WTC11 (cell line): Measurements from ENCODE around the gene SDHB. TPM values are rescaled to one million over a fixed set of nuclear protein-coding genes. Genes with fewer than 3 reads are reported as not detected.

Source experiments
- ATAC-seq: fragments of 200-7000 bp; cut with Tn5 transposase; 2 replicates; pipeline ENCODE4 v1.10.0; 2021; ENCODE audit warnings: mild to moderate bottlenecking, moderate library complexity
- CTCF ChIA-PET: fragments of 300-600 bp; sonication (Branson Sonifier 250); formaldehyde crosslinking; loops from one replicate; lab custom pipeline; 2021; ENCODE audit warnings: antibody characterized with exemption; lab: Charles Lee
- POLR2A ChIA-PET: fragments of 350-600 bp; sonication (Branson Sonifier 250); formaldehyde crosslinking; loops from one replicate; lab custom pipeline; 2021; ENCODE audit warnings: antibody characterized with exemption; lab: Charles Lee
- DNase-seq: peaks from one replicate; pipeline ENCODE4 v3.0.0; 2021; ENCODE audit warnings: low spot score
- H3K27ac Mint-ChIP-seq: 2 replicates; pipeline ENCODE4 v1.8.0; 2021; ENCODE audit warnings: mixed read lengths
- H3K27me3 Mint-ChIP-seq: 2 replicates; pipeline ENCODE4 v1.8.0; 2021; ENCODE audit warnings: low read depth, mild to moderate bottlenecking, moderate library complexity, mixed read lengths
- H3K36me3 Mint-ChIP-seq: 2 replicates; pipeline ENCODE4 v1.8.0; 2021; ENCODE audit warnings: mixed read lengths
- H3K4me1 Mint-ChIP-seq: 2 replicates; pipeline ENCODE4 v1.8.0; 2022; ENCODE audit warnings: mixed read lengths
- H3K4me3 Mint-ChIP-seq: 2 replicates; pipeline ENCODE4 v1.8.0; 2021; ENCODE audit warnings: mild to moderate bottlenecking, moderate library complexity, mixed read lengths
- H3K9me3 Mint-ChIP-seq: 2 replicates; pipeline ENCODE4 v1.8.0; 2021; ENCODE audit warnings: mixed read lengths
- ESRRA ChIP-seq: sonication (generic); formaldehyde crosslinking; IDR thresholded peaks from 2 replicates; pipeline ENCODE4 v1.8.1; 2022; ENCODE audit warnings: mild to moderate bottlenecking, missing genetic modification reagents, borderline replicate concordance
- FOXJ3 ChIP-seq: sonication (generic); formaldehyde crosslinking; IDR thresholded peaks from 2 replicates; pipeline ENCODE4 v1.9.0; 2021; ENCODE audit warnings: missing genetic modification reagents, mild to moderate bottlenecking, borderline replicate concordance
- FOXP1 ChIP-seq: sonication (generic); formaldehyde crosslinking; IDR thresholded peaks from 2 replicates; pipeline ENCODE4 v1.8.0; 2022; ENCODE audit warnings: missing genetic modification reagents, mild to moderate bottlenecking, moderate library complexity, borderline replicate concordance
- GABPB1 ChIP-seq: sonication (generic); formaldehyde crosslinking; IDR thresholded peaks from 2 replicates; pipeline ENCODE4 v1.8.1; 2023; ENCODE audit warnings: mild to moderate bottlenecking, missing genetic modification reagents
- GTF2I ChIP-seq: fragments of 250-450 bp; sonication (Bioruptor Pico); conservative IDR thresholded peaks from 2 replicates; pipeline ENCODE4 v1.4.0; 2021; ENCODE audit warnings: mild to moderate bottlenecking
- NR3C1 ChIP-seq: sonication (generic); formaldehyde crosslinking; conservative IDR thresholded peaks from 2 replicates; pipeline ENCODE4 v1.8.1; 2023; ENCODE audit warnings: low read depth, mild to moderate bottlenecking, missing genetic modification reagents
- TEAD4 ChIP-seq: sonication (generic); formaldehyde crosslinking; IDR thresholded peaks from 2 replicates; pipeline ENCODE4 v1.8.0; 2022; ENCODE audit warnings: mild to moderate bottlenecking, missing genetic modification reagents
- ZBTB21 ChIP-seq: sonication (generic); formaldehyde crosslinking; IDR thresholded peaks from 2 replicates; pipeline ENCODE4 v1.8.1; 2023; ENCODE audit warnings: mild to moderate bottlenecking, missing genetic modification reagents, borderline replicate concordance
- ZNF121 ChIP-seq: sonication (generic); formaldehyde crosslinking; IDR thresholded peaks from 2 replicates; pipeline ENCODE4 v1.8.0; 2023; ENCODE audit warnings: missing genetic modification reagents
- total RNA-seq: library from RNA; stranded (reverse); gene quantifications from 3 replicates; pipeline ENCODE4 v1.2.3, GENCODE V29; 2021
- TF ChIP-seq, protein P1 (sequence below): sonication (generic); formaldehyde crosslinking; IDR thresholded peaks from 2 replicates; pipeline ENCODE4 v1.8.1; 2023; ENCODE audit warnings: mild to moderate bottlenecking, missing genetic modification reagents, borderline replicate concordance
- TF ChIP-seq, protein P2 (sequence below): fragments of 250-450 bp; sonication (Bioruptor Pico); IDR thresholded peaks from 2 replicates; pipeline ENCODE4 v1.9.0; 2021; ENCODE audit warnings: mild to moderate bottlenecking
- TF ChIP-seq, protein P3 (sequence below): fragments of 250-450 bp; sonication (Bioruptor Pico); IDR thresholded peaks from 2 replicates; pipeline ENCODE4 v1.8.0; 2021; ENCODE audit warnings: mild to moderate bottlenecking
- TF ChIP-seq, protein P4 (sequence below): sonication (generic); formaldehyde crosslinking; IDR thresholded peaks from 2 replicates; pipeline ENCODE4 v1.8.1; 2023; ENCODE audit warnings: mild to moderate bottlenecking, missing genetic modification reagents
- TF ChIP-seq, protein P5 (sequence below): sonication (generic); formaldehyde crosslinking; IDR thresholded peaks from 2 replicates; pipeline ENCODE4 v1.8.0; 2022; ENCODE audit warnings: mild to moderate bottlenecking, missing genetic modification reagents
- TF ChIP-seq, protein P6 (sequence below): sonication (generic); formaldehyde crosslinking; IDR thresholded peaks from 2 replicates; pipeline ENCODE4 v1.8.1; 2023; ENCODE audit warnings: mild to moderate bottlenecking, missing genetic modification reagents
- TF ChIP-seq, protein P7 (sequence below): sonication (generic); formaldehyde crosslinking; IDR thresholded peaks from 2 replicates; pipeline ENCODE4 v1.8.1; 2023; ENCODE audit warnings: mild to moderate bottlenecking, missing genetic modification reagents, moderate library complexity

Gene SDHB
- total RNA-seq, 1 experiment from 2014 or later = 89.5 TPM

DNA sequence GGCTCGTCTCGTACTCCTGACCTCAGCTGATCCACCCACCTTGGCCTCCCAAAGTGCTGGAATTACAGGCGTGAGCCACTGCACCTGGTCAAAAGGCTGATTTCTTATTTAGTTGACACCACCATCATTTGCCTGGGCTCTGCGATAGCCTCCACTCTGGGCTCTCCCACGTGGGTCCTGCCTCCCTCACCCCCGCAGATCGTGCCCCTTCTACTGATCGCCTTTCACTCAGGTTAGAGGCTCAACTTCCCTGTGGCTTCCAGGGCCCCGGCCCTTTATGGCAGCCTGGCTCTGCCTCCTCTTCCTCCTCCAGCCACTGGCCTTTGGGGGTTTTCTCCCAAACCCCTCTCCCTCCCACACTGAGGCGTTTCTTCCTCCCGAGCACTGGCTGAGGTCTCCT lies 70.9 kb downstream of the SDHB start (continued):
- TF ChIP-seq, protein P1, sequence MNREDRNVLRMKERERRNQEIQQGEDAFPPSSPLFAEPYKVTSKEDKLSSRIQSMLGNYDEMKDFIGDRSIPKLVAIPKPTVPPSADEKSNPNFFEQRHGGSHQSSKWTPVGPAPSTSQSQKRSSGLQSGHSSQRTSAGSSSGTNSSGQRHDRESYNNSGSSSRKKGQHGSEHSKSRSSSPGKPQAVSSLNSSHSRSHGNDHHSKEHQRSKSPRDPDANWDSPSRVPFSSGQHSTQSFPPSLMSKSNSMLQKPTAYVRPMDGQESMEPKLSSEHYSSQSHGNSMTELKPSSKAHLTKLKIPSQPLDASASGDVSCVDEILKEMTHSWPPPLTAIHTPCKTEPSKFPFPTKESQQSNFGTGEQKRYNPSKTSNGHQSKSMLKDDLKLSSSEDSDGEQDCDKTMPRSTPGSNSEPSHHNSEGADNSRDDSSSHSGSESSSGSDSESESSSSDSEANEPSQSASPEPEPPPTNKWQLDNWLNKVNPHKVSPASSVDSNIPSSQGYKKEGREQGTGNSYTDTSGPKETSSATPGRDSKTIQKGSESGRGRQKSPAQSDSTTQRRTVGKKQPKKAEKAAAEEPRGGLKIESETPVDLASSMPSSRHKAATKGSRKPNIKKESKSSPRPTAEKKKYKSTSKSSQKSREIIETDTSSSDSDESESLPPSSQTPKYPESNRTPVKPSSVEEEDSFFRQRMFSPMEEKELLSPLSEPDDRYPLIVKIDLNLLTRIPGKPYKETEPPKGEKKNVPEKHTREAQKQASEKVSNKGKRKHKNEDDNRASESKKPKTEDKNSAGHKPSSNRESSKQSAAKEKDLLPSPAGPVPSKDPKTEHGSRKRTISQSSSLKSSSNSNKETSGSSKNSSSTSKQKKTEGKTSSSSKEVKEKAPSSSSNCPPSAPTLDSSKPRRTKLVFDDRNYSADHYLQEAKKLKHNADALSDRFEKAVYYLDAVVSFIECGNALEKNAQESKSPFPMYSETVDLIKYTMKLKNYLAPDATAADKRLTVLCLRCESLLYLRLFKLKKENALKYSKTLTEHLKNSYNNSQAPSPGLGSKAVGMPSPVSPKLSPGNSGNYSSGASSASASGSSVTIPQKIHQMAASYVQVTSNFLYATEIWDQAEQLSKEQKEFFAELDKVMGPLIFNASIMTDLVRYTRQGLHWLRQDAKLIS (CRISPR knock-in tag) = no peak
- TF ChIP-seq, protein P2, sequence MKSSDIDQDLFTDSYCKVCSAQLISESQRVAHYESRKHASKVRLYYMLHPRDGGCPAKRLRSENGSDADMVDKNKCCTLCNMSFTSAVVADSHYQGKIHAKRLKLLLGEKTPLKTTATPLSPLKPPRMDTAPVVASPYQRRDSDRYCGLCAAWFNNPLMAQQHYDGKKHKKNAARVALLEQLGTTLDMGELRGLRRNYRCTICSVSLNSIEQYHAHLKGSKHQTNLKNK = no peak

DNA sequence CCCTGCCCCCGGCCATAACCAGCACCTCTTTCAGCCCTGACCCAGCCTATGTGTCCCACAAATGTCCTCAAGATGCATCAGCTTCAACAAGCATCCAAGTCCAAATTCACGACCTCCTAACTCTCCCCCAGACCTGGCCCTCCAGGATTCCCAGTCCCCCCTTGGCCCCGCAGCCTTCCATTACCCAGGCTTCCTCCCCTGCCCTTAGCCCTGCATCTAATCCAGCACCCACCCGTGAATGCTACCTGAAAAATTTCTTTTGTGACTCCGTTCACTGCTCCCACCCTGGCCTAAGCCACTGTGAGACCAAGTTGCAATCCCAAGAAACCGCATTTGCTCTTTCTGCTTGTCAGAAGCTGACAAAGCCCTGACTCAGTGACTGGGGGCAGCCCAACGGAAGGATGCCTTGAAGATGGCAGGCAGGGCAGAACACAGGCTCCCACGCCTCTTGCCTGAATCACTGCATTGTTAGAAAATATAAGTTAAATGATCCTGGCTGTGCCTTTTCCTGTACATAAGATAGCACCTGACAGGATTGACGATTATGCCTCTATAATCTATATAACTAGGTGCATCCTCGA lies 72.5 kb downstream of the SDHB start:
- Mint-ChIP-seq H3K4me3 (peak overlapping the region; percentile 70), H3K9me3 (no peaks in the 10 kb centered on the region), H3K27me3 (no peaks in the 10 kb centered on the region; the same call in 1 of the 2 replicates), H3K36me3 (peaks cover 2% of the 10 kb centered on the region; the same call in 1 of the 2 replicates), H3K27ac (no peak overlapping the region), H3K4me1 (peaks cover 29% of the 10 kb centered on the region)
- CTCF ChIA-PET = interaction anchor here (0.8 to 5.9 kb wide), 6 partner anchors 19 to 65 kb away, joined by 3 to 34 read pairs (median 4); no protein-coding TSS in a partner anchor
- no peak for ATAC-seq
- no peak for TF ChIP-seq ESRRA
- no peak for TF ChIP-seq ZBTB21 (CRISPR knock-in tag)
- no peak for TF ChIP-seq TEAD4
- TF ChIP-seq, protein P3, sequence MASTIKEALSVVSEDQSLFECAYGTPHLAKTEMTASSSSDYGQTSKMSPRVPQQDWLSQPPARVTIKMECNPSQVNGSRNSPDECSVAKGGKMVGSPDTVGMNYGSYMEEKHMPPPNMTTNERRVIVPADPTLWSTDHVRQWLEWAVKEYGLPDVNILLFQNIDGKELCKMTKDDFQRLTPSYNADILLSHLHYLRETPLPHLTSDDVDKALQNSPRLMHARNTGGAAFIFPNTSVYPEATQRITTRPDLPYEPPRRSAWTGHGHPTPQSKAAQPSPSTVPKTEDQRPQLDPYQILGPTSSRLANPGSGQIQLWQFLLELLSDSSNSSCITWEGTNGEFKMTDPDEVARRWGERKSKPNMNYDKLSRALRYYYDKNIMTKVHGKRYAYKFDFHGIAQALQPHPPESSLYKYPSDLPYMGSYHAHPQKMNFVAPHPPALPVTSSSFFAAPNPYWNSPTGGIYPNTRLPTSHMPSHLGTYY = no peak
- TF ChIP-seq, protein P4, sequence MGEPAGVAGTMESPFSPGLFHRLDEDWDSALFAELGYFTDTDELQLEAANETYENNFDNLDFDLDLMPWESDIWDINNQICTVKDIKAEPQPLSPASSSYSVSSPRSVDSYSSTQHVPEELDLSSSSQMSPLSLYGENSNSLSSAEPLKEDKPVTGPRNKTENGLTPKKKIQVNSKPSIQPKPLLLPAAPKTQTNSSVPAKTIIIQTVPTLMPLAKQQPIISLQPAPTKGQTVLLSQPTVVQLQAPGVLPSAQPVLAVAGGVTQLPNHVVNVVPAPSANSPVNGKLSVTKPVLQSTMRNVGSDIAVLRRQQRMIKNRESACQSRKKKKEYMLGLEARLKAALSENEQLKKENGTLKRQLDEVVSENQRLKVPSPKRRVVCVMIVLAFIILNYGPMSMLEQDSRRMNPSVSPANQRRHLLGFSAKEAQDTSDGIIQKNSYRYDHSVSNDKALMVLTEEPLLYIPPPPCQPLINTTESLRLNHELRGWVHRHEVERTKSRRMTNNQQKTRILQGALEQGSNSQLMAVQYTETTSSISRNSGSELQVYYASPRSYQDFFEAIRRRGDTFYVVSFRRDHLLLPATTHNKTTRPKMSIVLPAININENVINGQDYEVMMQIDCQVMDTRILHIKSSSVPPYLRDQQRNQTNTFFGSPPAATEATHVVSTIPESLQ (CRISPR knock-in tag) = no peak
- no peak for DNase-seq
- POLR2A ChIA-PET = no interaction called here

DNA sequence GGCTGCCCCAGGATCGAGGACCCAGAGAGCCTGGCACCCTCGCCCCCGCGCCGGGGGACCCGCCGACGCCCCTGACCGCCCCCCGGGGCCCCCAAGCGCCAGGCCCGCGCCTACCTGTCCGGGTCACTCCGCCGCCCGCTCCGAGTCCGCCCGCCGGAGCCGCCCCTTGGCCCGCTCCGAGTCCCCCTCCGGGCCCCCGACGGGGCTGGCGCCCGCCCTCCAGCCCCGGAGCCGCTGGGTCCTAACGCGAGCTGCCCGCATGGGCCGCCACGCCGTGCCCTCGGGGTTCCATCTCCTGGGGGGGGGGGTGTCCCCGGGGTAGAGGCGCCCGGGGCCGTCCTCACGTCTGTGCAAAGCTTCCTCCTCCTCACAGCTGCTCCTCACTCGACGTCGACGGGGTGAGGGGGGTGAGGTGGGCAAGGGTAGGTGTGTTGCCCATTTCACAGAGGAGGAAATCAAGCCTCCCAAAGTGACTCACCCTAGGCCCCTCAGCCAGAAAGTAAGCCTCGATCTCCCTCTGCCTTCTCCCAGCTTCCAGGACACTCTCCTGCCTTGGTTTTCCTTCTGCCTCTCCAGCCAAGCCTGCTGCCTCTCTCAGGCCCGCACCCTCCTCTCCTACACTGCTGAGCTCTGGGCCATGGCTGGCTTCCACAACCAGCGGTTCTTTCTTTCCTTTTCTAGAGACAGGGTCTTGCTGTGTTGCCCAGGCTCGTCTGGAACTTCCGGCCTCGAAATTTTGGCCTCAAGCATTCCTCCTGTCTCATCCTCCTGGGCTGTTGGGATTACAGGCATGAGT lies 73.2 kb downstream of the SDHB start, which contains the start of gene MFAP2:
TSS of gene MFAP2 (minus strand) at position 148 of the 796 bp plus-strand sequence. CDS start 2,347 bp downstream, outside the sequence.
- ATAC-seq (peak; percentile 50), DNase-seq (peak; percentile 66)
- Mint-ChIP-seq H3K27me3 (no peaks in the 10 kb centered on the region; the same call in 1 of the 2 replicates), H3K27ac (peak within 1 kb of the TSS; percentile 15; the same call in 1 of the 2 replicates), H3K36me3 (peaks cover 2% of the 10 kb centered on the region; the same call in 1 of the 2 replicates), H3K4me1 (peaks cover 33% of the 10 kb centered on the region), H3K4me3 (peak within 1 kb of the TSS; percentile 70), H3K9me3 (no peaks in the 10 kb centered on the region)
- ChIA-PET CTCF (interaction anchor here (1.0 to 5.9 kb wide), 5 partner anchors 19 to 65 kb away, joined by 3 to 34 read pairs (median 5); no protein-coding TSS in a partner anchor), POLR2A (interaction anchor here (1.0 to 1.8 kb wide), 2 partner anchors 19 to 36 kb away, joined by 3 to 4 read pairs; no protein-coding TSS in a partner anchor)
- TF ChIP-seq, protein P5, sequence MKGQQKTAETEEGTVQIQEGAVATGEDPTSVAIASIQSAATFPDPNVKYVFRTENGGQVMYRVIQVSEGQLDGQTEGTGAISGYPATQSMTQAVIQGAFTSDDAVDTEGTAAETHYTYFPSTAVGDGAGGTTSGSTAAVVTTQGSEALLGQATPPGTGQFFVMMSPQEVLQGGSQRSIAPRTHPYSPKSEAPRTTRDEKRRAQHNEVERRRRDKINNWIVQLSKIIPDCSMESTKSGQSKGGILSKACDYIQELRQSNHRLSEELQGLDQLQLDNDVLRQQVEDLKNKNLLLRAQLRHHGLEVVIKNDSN (CRISPR knock-in tag) = no peak
- TF ChIP-seq GABPB1 (no peak), FOXP1 (0 out of 2 replicates have a peak, but pooled peaks have one; percentile 25), NR3C1 (no peak), FOXJ3 (CRISPR knock-in tag) (no peak), GTF2I (CRISPR knock-in tag) (peak; percentile 95), ZNF121 (peak; percentile 96), ESRRA (no peak), TEAD4 (no peak)
- TF ChIP-seq, protein P6, sequence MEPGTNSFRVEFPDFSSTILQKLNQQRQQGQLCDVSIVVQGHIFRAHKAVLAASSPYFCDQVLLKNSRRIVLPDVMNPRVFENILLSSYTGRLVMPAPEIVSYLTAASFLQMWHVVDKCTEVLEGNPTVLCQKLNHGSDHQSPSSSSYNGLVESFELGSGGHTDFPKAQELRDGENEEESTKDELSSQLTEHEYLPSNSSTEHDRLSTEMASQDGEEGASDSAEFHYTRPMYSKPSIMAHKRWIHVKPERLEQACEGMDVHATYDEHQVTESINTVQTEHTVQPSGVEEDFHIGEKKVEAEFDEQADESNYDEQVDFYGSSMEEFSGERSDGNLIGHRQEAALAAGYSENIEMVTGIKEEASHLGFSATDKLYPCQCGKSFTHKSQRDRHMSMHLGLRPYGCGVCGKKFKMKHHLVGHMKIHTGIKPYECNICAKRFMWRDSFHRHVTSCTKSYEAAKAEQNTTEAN = no peak
- TF ChIP-seq, protein P7, sequence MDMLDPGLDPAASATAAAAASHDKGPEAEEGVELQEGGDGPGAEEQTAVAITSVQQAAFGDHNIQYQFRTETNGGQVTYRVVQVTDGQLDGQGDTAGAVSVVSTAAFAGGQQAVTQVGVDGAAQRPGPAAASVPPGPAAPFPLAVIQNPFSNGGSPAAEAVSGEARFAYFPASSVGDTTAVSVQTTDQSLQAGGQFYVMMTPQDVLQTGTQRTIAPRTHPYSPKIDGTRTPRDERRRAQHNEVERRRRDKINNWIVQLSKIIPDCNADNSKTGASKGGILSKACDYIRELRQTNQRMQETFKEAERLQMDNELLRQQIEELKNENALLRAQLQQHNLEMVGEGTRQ (CRISPR knock-in tag) = peak; percentile 10; the same call in 1 of the 2 replicates
